ENCODE data around the gene CEP70.
A peak's percentile ranks its signal among the peaks of the same experiment; 100 is the strongest.
"Not testable (repeated sequence)": the region's sequence is repeated elsewhere in the genome, so short reads cannot be mapped to it uniquely, and the experiment has no call there.

CEP70 gene

DNA sequence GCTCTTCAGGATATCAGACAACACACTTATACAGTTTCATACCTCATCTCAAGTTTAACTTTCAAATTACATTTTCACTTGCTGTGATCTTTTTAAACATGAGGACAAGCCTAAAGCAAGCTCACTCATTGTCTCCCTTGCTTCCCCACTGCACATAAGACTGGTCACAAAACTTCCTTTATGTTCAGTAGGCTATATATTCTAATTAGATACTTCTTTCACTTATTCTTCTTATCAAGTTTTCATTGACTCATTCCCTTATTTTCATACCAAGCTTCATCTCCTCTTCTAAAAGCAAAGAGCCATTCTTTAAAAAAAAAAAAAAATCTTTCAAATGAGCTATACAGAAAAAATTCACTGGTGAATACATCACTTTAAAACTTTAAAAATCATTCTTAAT lies 97.0 kb downstream of the CEP70 start:
- ATAC-seq (ENCODE audit: low read depth), result no peak
- Histone ChIP-seq H3K4me3 (ENCODE audit: severe bottlenecking) (no peak overlapping the region), H3K36me3 (ENCODE audit: low read depth) (no peaks in the 10 kb centered on the region), H3K27me3 (ENCODE audit: insufficient read depth, poor library complexity, severe bottlenecking) (no peaks in the 10 kb centered on the region), H3K9me3 (ENCODE audit: severe bottlenecking) (no peaks in the 10 kb centered on the region), H3K4me1 (ENCODE audit: insufficient read depth, poor library complexity, severe bottlenecking) (peaks cover 14% of the 10 kb centered on the region), H3K27ac (ENCODE audit: poor library complexity, severe bottlenecking) (no peak overlapping the region)
- no peak for DNase-seq (ENCODE audit: low spot score)
- no peak for TF ChIP-seq CTCF (IDR thresholded peaks at IDR 0.05; ENCODE audit: poor library complexity, severe bottlenecking)

GRCh38 chr3:138496436-138496835 lies 97.6 kb downstream of the CEP70 start:
- TF ChIP-seq CTCF (IDR thresholded peaks at IDR 0.05; ENCODE audit: poor library complexity, severe bottlenecking), result no peak
- Histone ChIP-seq H3K4me1 (ENCODE audit: insufficient read depth, poor library complexity, severe bottlenecking) (peaks cover 14% of the 10 kb centered on the region), H3K9me3 (ENCODE audit: severe bottlenecking) (no peaks in the 10 kb centered on the region), H3K4me3 (ENCODE audit: severe bottlenecking) (no peak overlapping the region), H3K27ac (ENCODE audit: poor library complexity, severe bottlenecking) (no peak overlapping the region), H3K27me3 (ENCODE audit: insufficient read depth, poor library complexity, severe bottlenecking) (no peaks in the 10 kb centered on the region), H3K36me3 (ENCODE audit: low read depth) (no peaks in the 10 kb centered on the region)
- DNase-seq (ENCODE audit: low spot score), result no peak
- no peak for ATAC-seq (ENCODE audit: low read depth)

DNA sequence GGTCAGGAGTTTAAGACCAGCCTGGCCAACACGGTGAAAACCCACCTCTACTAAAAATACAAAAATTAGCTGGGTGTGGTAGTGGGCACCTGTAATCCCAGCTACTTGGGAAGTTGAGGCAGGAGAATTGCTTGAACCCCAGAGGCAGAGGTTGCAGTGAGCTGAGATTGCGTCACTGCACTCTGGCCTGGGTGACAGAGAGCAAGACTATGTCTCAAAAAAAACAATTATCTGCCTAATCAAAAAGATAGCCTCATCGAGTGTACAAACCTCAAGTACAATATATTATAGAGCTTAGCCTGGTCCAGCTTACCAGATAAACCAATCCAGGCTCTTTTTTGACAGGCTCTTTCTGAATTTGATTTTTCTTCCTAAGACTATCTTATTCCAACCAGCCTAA lies 98.4 kb downstream of the CEP70 start:
- Histone ChIP-seq H3K4me1 (ENCODE audit: insufficient read depth, poor library complexity, severe bottlenecking) (peaks cover 14% of the 10 kb centered on the region), H3K27ac (ENCODE audit: poor library complexity, severe bottlenecking) (peak overlapping the region; percentile 74)
- H3K36me3 ChIP-seq (ENCODE audit: low read depth); H3K27me3 ChIP-seq (ENCODE audit: insufficient read depth, poor library complexity, severe bottlenecking); H3K9me3 ChIP-seq (ENCODE audit: severe bottlenecking); DNase-seq (ENCODE audit: low spot score); ATAC-seq (ENCODE audit: low read depth); H3K4me3 ChIP-seq (ENCODE audit: severe bottlenecking): not testable (repeated sequence)

DNA sequence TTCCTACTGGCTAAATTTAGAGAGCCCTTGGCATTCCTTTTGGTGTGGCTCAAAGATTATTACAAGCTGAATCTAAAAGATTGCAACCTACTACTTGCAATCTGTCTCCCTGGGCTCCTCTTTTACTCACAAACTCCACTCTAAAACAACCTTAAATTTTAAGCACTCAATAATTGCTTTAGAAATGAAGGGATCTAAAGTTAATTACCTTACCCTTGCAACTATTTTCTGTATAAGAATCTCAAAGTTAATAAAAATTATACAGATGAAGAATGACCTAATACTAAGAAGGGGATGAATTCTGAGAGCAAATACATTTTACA lies 99.5 kb downstream of the CEP70 start:
- TF ChIP-seq CTCF (IDR thresholded peaks at IDR 0.05; ENCODE audit: poor library complexity, severe bottlenecking), result no peak
- H3K9me3 ChIP-seq (ENCODE audit: severe bottlenecking), result no peaks in the 10 kb centered on the region
- H3K4me1 ChIP-seq (ENCODE audit: insufficient read depth, poor library complexity, severe bottlenecking), result peaks cover 14% of the 10 kb centered on the region
- ATAC-seq (ENCODE audit: low read depth) (no peak), DNase-seq (ENCODE audit: low spot score) (no peak)
- H3K4me3 ChIP-seq (ENCODE audit: severe bottlenecking), result no peak overlapping the region
- peak overlapping the region; percentile 74 for H3K27ac ChIP-seq (ENCODE audit: poor library complexity, severe bottlenecking)
- no peaks in the 10 kb centered on the region for H3K27me3 ChIP-seq (ENCODE audit: insufficient read depth, poor library complexity, severe bottlenecking)
- no peaks in the 10 kb centered on the region for H3K36me3 ChIP-seq (ENCODE audit: low read depth)

- no peak for TF ChIP-seq CTCF (IDR thresholded peaks at IDR 0.05; ENCODE audit: poor library complexity, severe bottlenecking)
- Histone ChIP-seq H3K27me3 (ENCODE audit: insufficient read depth, poor library complexity, severe bottlenecking) (no peaks in the 10 kb centered on the region), H3K9me3 (ENCODE audit: severe bottlenecking) (no peaks in the 10 kb centered on the region), H3K4me3 (ENCODE audit: severe bottlenecking) (no peak overlapping the region), H3K27ac (ENCODE audit: poor library complexity, severe bottlenecking) (peak overlapping the region; percentile 74), H3K4me1 (ENCODE audit: insufficient read depth, poor library complexity, severe bottlenecking) (peaks cover 14% of the 10 kb centered on the region), H3K36me3 (ENCODE audit: low read depth) (no peaks in the 10 kb centered on the region)
- DNase-seq (ENCODE audit: low spot score) (no peak), ATAC-seq (ENCODE audit: low read depth) (peak; percentile 92)
Measured at GRCh38 chr3:138493804-138494606, 100.1 kb downstream of the CEP70 start.

Measured in RWPE2 (cell line).